Measurements from ENCODE around the gene PHACTR1.

PHACTR1 gene

GRCh38 chr6:12813321-12813720 lies 96.8 kb downstream of the PHACTR1 start:
- Histone ChIP-seq H2AFZ (ENCODE audit: low read length) (no peak overlapping the region), H4K20me1 (ENCODE audit: insufficient read depth, low read length) (no peaks in the 10 kb centered on the region), H3K4me2 (ENCODE audit: low read length) (no peak overlapping the region), H3K4me1 (ENCODE audit: insufficient read depth, low read length, severe bottlenecking) (no peaks in the 10 kb centered on the region), H3K4me3 (ENCODE audit: low read depth, low read length, poor library complexity, severe bottlenecking) (no peak overlapping the region), H3K27me3 (ENCODE audit: insufficient read depth, low read length) (no peaks in the 10 kb centered on the region), H3K9me2 (ENCODE audit: low read depth, low read length) (no peaks in the 10 kb centered on the region), H3K27ac (ENCODE audit: low read depth, low read length, poor library complexity, severe bottlenecking) (no peak overlapping the region), H3K9ac (ENCODE audit: low read length) (no peak overlapping the region), H3K79me2 (ENCODE audit: insufficient read depth, low read length) (no peaks in the 10 kb centered on the region), H3K36me3 (ENCODE audit: insufficient read depth, low read length) (no peaks in the 10 kb centered on the region), H3K9me3 (ENCODE audit: low read length) (no peaks in the 10 kb centered on the region), H3F3A (ENCODE audit: insufficient read depth, low read length) (no peaks in the 10 kb centered on the region)
- TF ChIP-seq, protein P1, sequence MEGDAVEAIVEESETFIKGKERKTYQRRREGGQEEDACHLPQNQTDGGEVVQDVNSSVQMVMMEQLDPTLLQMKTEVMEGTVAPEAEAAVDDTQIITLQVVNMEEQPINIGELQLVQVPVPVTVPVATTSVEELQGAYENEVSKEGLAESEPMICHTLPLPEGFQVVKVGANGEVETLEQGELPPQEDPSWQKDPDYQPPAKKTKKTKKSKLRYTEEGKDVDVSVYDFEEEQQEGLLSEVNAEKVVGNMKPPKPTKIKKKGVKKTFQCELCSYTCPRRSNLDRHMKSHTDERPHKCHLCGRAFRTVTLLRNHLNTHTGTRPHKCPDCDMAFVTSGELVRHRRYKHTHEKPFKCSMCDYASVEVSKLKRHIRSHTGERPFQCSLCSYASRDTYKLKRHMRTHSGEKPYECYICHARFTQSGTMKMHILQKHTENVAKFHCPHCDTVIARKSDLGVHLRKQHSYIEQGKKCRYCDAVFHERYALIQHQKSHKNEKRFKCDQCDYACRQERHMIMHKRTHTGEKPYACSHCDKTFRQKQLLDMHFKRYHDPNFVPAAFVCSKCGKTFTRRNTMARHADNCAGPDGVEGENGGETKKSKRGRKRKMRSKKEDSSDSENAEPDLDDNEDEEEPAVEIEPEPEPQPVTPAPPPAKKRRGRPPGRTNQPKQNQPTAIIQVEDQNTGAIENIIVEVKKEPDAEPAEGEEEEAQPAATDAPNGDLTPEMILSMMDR (IDR thresholded peaks at IDR 0.05; ENCODE audit: low read length): no peak
- no peak for TF ChIP-seq EZH2 (IDR thresholded peaks at IDR 0.05; ENCODE audit: borderline replicate concordance, low read length)

GRCh38 chr6:12814015-12814414 lies 97.4 kb downstream of the PHACTR1 start:
- Histone ChIP-seq H3K9me3 (ENCODE audit: low read length) (no peaks in the 10 kb centered on the region), H3K9ac (ENCODE audit: low read length) (no peak overlapping the region), H4K20me1 (ENCODE audit: insufficient read depth, low read length) (no peaks in the 10 kb centered on the region), H3K4me3 (ENCODE audit: low read depth, low read length, poor library complexity, severe bottlenecking) (no peak overlapping the region), H3K27ac (ENCODE audit: low read depth, low read length, poor library complexity, severe bottlenecking) (no peak overlapping the region), H2AFZ (ENCODE audit: low read length) (no peak overlapping the region), H3K36me3 (ENCODE audit: insufficient read depth, low read length) (no peaks in the 10 kb centered on the region), H3K4me1 (ENCODE audit: insufficient read depth, low read length, severe bottlenecking) (no peaks in the 10 kb centered on the region), H3K4me2 (ENCODE audit: low read length) (no peak overlapping the region), H3F3A (ENCODE audit: insufficient read depth, low read length) (no peaks in the 10 kb centered on the region), H3K9me2 (ENCODE audit: low read depth, low read length) (no peaks in the 10 kb centered on the region), H3K79me2 (ENCODE audit: insufficient read depth, low read length) (no peaks in the 10 kb centered on the region), H3K27me3 (ENCODE audit: insufficient read depth, low read length) (no peaks in the 10 kb centered on the region)
- TF ChIP-seq, protein P1 (IDR thresholded peaks at IDR 0.05; ENCODE audit: low read length): no peak
- no peak for TF ChIP-seq EZH2 (IDR thresholded peaks at IDR 0.05; ENCODE audit: borderline replicate concordance, low read length)

GRCh38 chr6:12815089-12815488 lies 98.5 kb downstream of the PHACTR1 start:
- Histone ChIP-seq H3K79me2 (ENCODE audit: insufficient read depth, low read length) (no peaks in the 10 kb centered on the region), H3K4me2 (ENCODE audit: low read length) (no peak overlapping the region), H4K20me1 (ENCODE audit: insufficient read depth, low read length) (no peaks in the 10 kb centered on the region), H3K27me3 (ENCODE audit: insufficient read depth, low read length) (no peaks in the 10 kb centered on the region), H3F3A (ENCODE audit: insufficient read depth, low read length) (no peaks in the 10 kb centered on the region), H2AFZ (ENCODE audit: low read length) (no peak overlapping the region), H3K27ac (ENCODE audit: low read depth, low read length, poor library complexity, severe bottlenecking) (no peak overlapping the region), H3K36me3 (ENCODE audit: insufficient read depth, low read length) (no peaks in the 10 kb centered on the region), H3K4me3 (ENCODE audit: low read depth, low read length, poor library complexity, severe bottlenecking) (no peak overlapping the region), H3K9me3 (ENCODE audit: low read length) (no peaks in the 10 kb centered on the region), H3K9me2 (ENCODE audit: low read depth, low read length) (no peaks in the 10 kb centered on the region), H3K9ac (ENCODE audit: low read length) (no peak overlapping the region), H3K4me1 (ENCODE audit: insufficient read depth, low read length, severe bottlenecking) (no peaks in the 10 kb centered on the region)
- TF ChIP-seq, protein P1 (IDR thresholded peaks at IDR 0.05; ENCODE audit: low read length): no peak
- TF ChIP-seq EZH2 (IDR thresholded peaks at IDR 0.05; ENCODE audit: borderline replicate concordance, low read length): no peak

Data from OCI-LY1 (cell line).